GM20000 (cell line): Measurements from ENCODE around the gene STRIP1.

Source experiments
- DNase-seq: peaks from one replicate; pipeline ENCODE4 v3.0.0; 2012; ENCODE audit warnings: low spot score
- TF ChIP-seq, protein P1 (sequence below): IDR thresholded peaks from 2 replicates; pipeline ENCODE4 v1.5.1; 2012; ENCODE audit warnings: mild to moderate bottlenecking, control low read depth; ENCODE audit errors: extremely low read depth, missing control alignments

The STRIP1 gene, protein sequence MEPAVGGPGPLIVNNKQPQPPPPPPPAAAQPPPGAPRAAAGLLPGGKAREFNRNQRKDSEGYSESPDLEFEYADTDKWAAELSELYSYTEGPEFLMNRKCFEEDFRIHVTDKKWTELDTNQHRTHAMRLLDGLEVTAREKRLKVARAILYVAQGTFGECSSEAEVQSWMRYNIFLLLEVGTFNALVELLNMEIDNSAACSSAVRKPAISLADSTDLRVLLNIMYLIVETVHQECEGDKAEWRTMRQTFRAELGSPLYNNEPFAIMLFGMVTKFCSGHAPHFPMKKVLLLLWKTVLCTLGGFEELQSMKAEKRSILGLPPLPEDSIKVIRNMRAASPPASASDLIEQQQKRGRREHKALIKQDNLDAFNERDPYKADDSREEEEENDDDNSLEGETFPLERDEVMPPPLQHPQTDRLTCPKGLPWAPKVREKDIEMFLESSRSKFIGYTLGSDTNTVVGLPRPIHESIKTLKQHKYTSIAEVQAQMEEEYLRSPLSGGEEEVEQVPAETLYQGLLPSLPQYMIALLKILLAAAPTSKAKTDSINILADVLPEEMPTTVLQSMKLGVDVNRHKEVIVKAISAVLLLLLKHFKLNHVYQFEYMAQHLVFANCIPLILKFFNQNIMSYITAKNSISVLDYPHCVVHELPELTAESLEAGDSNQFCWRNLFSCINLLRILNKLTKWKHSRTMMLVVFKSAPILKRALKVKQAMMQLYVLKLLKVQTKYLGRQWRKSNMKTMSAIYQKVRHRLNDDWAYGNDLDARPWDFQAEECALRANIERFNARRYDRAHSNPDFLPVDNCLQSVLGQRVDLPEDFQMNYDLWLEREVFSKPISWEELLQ

DNA sequence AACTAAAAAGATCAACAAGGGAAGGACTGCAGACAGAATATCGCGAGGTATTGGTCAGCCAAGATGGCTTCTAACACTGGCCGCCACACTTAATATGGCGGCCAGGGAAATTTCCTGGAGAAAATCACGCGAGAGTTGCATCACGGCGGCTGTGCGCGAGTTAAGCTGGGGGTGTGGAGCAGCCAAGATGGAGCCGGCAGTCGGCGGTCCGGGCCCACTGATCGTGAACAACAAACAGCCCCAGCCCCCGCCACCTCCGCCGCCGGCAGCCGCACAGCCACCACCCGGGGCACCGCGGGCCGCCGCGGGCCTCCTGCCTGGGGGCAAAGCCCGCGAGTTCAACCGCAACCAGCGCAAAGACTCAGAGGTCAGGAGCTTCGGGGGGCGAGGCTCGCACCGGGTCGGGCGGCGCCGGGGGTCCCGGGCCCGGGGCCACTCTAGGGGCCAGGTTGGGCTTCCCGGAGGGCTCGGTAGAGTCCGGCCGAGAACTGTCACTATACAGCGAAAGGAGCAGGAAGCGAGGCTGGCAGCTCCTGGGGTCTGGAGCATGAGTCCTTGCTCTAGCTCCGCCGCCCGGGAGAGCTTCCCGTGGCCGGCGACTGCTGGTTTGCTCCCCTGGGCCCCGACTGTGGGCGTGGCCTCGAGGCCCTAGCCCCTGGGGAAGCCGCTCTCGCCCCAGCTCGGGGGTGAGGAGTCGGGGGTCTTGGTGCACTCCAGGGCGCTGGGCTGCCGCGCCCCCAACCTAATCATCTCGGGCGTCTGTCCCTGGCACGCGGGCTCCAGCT is at the start of gene STRIP1:
TSS of gene STRIP1 (plus strand) at position 174 of the 785 bp plus-strand sequence. CDS start at position 188, 14 bp downstream.
- peak; percentile 94 for DNase-seq
- TF ChIP-seq, protein P1, sequence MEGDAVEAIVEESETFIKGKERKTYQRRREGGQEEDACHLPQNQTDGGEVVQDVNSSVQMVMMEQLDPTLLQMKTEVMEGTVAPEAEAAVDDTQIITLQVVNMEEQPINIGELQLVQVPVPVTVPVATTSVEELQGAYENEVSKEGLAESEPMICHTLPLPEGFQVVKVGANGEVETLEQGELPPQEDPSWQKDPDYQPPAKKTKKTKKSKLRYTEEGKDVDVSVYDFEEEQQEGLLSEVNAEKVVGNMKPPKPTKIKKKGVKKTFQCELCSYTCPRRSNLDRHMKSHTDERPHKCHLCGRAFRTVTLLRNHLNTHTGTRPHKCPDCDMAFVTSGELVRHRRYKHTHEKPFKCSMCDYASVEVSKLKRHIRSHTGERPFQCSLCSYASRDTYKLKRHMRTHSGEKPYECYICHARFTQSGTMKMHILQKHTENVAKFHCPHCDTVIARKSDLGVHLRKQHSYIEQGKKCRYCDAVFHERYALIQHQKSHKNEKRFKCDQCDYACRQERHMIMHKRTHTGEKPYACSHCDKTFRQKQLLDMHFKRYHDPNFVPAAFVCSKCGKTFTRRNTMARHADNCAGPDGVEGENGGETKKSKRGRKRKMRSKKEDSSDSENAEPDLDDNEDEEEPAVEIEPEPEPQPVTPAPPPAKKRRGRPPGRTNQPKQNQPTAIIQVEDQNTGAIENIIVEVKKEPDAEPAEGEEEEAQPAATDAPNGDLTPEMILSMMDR: no peak

DNA sequence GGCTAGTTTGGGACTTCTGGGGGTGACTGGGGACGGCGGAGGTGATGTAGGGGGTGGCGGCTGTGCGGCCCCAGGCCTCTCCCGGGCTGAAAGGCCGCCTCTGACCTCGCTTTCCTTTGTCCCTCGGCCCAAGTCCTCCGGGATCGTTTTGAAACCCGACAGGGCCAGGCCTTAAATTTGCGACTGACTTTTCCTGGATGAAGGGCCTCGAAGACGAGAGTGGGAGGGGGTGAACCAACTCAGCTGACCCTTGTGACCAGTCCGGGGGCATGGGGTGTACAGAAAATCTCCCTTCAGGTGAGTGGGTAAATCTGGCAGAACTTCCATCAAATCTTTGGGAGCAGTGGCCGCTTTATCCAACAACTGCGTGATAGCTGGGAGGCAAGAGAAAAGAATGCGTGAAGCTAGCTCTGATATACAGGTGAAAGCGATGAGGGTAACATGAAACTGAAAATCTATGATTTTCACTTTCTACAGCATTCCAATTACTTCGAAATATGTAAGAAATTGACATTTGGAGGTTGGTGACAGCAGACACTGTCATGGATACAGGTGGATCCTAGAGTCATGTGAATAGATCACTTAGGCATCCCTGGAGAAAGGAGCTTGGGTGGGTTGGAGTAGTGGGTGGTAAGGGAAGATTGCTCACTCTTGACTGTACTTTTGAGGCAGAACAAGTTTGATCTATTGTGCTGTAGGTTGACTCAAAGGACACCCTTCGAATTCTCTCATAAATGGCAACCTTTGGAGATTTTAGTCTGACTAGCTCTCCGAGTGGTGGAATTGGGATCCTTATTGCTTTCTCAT is 49.0 kb upstream of the STRIP1 start:
- TF ChIP-seq, protein P1: no peak
- DNase-seq: no peak

DNA sequence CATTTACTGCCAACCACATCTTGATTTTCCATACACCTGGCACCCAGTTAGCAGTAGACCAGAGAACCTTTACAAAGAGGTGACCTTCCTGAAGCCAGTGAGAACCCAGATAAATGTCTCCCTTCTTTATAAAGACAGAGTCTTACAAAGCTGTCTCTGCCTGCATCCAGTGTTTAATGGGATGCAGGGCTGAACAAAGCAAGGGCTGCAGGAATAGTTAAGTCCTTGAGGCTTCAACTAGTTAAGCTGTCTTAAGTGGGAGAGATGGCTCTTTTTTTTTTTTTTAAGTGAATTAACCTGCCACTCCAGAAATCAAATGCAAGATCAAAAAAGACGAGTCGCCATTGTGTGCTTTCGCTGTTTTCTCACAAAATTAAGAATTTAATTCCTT is 48.4 kb upstream of the STRIP1 start:
- no peak for DNase-seq
- TF ChIP-seq, protein P1: no peak

DNA sequence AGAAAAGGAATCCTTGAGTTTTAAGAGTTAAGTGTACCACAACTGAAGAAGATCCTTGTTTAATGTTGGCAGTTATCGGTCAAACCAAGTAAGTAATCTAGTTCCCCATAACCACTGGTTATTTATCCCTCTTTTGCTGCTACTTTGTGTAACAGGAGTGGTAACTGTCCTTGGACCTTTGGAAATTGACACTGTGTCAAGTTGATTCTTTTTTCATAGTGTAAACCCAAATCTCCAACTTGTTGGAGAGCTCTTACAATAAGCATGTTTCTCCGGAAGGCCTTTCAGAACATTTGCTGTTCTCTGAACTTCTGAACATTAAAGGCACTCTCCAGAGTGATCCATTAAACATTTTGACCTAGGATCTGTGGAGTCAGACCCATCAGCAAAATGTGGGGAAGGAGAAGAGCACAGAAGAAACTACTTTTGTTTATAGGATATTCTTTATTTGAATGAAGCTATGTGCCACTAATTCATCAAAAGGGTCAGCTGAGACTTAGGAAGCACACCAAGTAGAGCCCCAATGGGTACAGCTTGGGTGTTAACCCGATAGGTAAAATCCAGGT is 46.0 kb upstream of the STRIP1 start:
- TF ChIP-seq, protein P1: no peak
- DNase-seq: no peak

GRCh38 chr1:109989506-109990301 is 44.7 kb upstream of the STRIP1 start:
- TF ChIP-seq, protein P1: no peak
- DNase-seq: no peak

GRCh38 chr1:109990302-109990653 is 44.1 kb upstream of the STRIP1 start:
- TF ChIP-seq, protein P1: no peak
- no peak for DNase-seq
